OCI-LY3 (cell line): ENCODE data around the gene CR2.

Experiments used
- CTCF ChIP-seq: fragments of 200-600, 300-600 bp; sonication (generic); IDR thresholded peaks from 2 replicates; pipeline ENCODE4 v1.5.1; 2014; ENCODE audit warnings: antibody characterized with exemption, low read length, low read depth
- EZH2phosphoT487 ChIP-seq: fragments of 200-600 bp; shearing (Covaris generic); IDR thresholded peaks from 2 replicates; pipeline ENCODE4 v1.6.1; 2018; ENCODE audit warnings: antibody characterized with exemption, mixed run types, low read depth

GRCh38 chr1:207503950-207504349, 49.8 kb downstream of the CR2 start:
- TF ChIP-seq CTCF (no peak), EZH2phosphoT487 (no peak)
